Cortex of kidney (tissue), 1 donor: ENCODE results near the gene FAM83G.

Experiments
- DNase-seq: peaks from one replicate; lab custom pipeline; 2025; lab: John Stamatoyannopoulos, UW

The FAM83G gene

DNA sequence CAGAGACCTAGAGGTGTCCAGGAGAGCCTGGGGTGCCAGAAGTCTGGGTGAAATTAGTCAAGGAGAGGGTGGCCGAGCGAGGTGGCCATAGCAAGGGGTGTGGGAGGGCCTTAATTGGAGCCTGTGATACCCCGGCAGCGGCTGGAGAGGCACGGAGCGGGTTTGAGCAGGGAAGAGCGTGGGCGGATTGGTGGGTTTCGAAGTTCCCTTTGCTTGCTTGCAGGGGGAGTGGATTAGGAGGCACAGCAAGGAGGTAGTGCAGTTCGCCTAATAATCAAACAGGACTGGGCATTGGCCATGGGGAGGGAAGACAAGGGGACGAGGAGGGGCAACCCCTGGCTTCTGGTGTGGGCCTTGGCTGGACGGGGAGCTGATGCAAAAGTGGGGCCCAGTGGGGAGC lies 5.4 kb upstream of the FAM83G start:
- DNase-seq, result no peak

DNA sequence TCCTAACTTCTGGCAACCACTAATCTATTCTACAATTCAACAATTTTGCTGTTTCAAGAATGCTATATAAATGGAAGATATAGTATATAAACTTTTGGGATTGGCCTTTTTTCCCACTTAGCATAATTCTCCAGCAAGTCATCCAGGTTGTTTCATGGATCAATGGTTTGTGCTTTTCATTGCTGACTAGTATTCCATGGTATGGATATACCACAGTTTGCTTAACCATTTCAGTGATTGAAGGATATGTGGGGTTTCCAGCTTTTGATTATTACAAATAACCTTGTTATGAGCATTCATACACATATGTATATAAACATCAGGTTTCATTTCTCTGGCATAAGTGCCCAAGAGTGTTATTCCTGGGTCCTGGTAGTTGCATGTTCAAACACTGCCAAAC lies 2.1 kb upstream of the FAM83G start:
- DNase-seq, result no peak

DNA sequence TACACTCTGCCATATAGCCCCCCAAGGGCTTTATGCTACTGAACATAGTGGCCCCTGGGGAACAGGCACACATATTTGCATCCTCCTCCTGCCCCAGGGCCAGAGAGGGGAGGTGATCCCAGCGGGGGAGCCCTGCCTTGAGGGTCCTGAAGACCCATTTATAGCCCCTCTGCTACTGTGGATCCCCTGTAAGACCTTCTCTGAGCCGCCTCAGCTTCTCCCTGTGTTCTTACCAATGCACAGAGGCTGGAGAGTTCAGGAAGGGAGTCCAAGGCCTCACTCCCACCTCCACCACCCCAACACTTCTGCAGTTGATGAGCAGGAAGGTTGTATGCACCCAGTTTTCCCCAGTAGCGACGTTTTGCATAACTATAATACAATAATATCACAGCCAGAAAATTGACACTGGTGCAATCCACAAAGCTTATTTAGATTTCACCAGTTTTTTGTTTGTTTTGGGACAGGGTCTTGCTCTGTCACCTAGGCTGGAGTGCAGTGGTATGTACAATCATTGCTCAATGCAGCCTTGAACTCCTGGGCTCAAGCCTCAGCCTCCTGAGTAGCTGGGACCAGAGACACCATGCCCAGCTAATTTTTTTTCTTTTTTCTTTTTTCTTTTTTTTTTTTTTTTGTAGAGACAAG lies 1.3 kb upstream of the FAM83G start:
- no peak for DNase-seq

DNA sequence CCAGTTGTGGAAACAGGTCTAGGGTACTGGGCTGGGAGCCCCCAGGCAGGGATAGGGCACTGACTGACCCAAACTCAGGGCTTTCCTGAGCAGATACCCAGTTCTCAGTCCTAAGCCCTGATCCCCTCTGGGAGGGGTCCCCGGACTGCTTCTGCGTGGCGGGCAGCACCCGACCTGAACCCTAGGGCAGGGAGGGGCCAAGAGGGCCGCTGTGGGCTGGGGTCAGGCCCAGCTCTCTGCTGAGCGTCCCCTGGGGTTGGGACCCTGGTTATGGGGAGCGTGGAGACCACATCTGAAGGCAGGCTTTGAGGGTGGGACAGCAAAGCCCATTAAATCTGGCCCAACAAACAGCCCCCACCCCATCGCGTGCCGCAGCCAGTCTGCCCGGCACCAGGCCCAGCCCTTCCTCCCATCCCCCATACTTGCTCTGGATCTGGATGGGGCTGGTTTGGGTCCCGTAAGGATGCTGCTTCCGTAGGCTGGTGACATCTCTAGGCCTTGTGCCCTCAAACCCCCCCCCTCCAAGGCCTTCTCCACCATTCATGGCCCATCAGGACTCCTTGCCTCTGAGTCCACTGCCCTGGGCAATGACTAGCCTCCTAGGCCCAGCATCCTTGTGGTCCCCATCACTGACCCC lies 691 bp upstream of the FAM83G start:
- DNase-seq, result no peak

DNA sequence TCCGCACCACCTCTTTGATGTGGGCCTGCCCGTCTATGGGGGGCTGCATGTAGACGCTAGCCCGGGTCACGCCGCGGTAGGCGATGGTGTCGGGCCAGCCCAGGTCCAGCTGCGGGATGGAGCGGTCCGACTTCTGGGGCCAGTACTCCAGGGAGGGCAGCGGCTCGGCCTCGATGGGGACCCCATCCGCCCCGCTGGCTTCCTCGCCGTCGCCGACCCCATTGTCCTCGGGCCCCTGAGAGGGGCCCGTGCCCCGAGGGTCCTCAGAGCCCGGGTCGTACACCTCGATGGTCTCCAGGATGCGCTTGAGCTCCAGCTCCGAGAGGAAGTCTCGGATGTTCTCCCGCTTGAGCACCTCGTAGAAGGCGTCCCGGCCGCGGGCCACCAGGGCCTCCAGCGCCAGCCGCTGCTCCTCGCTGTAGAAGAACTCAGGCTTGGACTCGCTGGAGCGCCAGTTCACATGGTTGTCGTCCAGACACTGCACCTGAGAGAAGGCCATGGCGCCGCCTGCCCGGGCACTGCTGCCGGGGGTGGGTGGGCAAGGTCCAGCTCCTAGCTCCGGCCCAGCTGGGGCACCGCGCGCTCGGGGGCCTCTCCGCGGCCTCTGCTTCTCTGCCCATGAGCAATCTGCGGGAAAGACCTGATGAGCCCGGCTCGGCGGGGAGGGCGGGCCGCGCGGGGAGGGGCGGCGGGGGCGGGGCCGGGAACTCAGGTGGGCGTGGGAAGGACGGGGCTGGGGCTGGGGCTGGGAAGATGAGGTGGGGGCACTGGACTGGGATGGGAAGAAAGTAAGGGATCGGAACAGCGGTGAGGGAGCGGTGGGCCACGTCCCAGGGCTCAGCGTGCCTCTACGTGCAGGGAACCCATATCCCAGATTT lies 782 bp downstream of the FAM83G start:
- peak; percentile 41 for DNase-seq

DNA sequence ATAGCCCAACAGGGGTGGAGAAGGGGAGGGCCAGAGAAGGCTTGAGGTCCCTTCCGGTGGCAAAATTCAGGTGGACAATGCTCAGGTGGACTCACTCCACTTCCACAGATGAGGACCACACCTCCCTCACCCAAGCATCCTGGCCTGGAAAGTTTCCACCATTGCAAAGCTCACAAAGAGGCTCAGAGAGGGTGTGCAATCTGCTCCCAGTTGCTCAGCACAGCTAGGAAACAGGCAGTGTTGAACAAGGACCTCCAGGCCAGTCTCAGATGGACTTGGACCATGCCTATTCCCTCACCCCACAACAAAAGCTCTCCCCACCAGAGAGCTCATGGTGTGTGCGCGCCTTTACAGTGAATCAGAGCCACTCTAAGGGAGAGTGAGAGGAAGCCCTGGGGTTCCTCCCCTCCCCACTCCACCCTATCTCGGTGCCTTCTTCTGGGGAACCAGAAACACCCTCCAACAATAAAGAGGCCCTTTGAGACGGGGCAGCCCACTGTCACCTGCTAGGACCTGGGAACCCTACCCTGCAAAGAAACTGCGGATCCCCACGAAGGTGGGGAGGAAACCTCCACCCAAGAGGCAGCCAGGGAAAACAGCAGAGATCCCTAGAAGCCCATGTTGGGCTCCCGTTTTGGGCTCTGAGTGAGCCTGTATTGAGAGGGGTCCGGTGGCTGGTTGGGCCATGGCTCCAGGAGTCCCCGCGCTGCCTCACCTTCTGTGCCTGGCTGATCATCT lies 1.6 kb downstream of the FAM83G start:
- no peak for DNase-seq

DNA sequence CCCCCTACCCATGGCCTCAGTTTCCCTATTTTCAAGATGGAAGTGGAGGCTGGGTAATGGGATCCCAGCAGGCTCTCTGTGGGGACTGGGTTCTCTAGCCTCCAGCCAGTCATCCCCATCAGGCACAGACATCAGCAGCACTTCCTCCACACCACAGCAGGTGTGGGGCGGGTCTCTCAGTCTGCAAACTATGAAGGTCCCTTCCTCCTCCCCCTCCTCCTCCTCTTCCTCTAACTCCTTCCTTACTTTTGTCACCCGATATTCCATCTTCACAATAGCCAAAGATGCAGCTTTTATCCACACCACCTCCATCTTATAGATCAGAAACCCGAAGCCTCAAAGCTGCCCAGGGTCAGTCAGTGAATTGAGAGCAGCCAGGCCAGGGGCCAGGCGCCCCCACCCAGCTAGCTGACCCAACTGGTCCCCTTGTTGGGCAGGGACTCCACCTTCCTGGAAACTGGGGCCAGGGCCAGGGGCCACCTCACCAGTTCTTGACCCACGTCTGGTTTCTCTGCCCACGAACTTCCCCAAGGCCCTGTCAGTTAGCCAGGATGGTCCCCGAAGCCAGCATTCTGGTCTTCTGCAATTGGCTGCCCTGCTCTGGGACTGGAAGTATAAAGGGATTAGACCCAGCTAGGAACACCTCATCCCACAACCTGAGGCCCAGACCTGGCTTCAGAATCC lies 2.5 kb downstream of the FAM83G start:
- no peak for DNase-seq

DNA sequence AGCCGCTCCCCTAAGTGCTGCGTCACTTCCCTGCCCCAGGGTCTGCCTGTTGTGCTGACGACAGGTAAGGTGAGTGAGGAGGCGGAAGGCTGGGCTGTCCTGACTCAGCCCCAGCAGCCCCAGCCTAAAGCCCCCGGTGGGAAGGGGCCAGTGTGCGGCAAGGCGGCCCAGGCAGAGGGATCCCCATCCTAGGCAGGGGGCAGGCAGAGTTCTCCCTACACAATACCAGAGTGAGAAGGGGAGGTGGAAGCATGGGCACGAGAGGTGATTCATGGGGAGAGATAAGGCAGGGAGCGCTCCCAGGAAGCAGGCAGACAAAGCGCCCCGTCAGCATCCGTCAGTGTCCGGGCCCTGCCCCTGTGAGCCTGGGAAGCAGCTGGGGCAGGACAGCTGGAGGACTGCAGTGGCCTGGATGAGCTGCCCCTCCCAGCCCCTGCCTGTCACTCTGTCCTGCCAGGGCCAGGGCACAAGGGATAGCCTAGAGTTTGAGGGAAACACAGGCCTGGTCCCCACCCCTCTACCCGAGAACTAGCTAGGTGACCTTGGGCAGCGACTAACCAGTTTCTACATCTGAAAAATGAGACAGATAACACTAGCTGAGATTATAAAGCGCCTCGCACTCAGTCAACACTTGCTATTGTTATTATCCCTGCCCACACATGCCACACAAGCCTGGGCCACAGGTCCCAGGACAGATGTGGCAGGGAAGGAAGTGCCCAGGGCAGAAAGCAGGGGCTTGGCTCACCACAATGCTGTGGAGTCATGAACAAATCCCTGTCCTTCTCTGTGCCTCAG lies 3.8 kb downstream of the FAM83G start:
- no peak for DNase-seq

DNA sequence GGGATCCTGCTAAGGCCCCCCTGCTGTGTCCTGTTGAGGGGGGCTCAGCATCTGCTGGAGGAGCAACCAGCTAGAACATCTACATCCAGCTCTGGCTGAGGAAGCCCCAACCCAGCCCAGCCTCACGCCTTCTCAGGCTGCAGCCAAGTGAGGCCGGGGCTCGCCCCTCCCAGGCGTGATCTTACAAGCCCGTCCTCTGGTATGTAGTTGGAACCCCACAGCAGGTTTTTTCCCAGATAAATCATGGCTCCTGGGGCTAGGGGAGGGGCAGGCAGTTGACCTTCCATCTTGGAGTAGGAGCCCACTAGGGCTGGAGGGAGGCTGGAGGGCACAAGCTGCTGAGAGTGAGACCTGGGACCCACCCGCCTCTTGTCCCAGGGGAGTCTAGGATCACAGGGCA lies 4.7 kb downstream of the FAM83G start:
- no peak for DNase-seq

DNA sequence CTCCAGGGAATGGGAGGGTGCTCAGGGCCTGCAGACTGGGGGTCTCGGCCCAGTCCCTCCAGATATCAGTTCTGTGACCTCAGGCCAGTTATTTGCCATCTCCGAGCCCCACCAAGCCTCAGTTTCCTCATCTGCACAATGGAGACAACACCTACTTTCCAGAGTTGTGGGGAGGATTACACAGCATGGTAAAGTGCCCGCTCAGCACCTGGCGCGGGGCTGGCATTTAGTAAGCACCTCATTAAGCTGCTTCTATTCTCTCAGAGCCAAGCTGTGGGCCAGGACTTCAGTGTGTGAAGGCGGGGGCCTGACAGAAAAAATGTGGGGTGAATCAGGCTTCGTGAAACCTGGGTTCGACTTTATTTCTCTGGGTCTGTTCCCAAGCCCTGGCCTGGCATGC lies 5.2 kb downstream of the FAM83G start:
- no peak for DNase-seq

DNA sequence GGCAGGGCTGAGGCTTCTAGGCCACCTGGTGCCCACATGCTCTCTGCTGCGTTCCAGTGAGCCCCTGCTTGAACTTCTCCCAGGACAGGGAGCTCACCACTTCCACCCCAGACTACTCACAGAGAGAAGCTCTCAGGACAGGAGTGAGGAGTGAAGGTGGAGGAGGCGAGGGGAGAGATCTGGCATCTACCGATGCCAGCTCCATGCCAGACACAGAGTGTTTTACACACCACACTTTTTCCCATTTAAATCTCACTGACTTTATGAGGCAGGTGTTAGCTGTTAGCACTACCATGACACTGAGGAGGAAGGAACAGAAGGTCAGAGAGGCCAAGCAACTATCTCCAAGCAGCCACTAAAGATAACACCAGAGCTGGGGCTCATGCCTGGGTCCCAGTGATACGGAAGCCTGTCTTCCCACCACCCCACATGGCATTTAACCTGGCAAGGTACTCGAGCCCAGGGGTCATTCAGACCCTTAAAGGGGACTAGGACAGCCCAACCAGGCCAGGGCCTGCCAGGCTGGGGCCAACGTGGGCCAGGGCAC lies 6.8 kb downstream of the FAM83G start:
- DNase-seq, result no peak

DNA sequence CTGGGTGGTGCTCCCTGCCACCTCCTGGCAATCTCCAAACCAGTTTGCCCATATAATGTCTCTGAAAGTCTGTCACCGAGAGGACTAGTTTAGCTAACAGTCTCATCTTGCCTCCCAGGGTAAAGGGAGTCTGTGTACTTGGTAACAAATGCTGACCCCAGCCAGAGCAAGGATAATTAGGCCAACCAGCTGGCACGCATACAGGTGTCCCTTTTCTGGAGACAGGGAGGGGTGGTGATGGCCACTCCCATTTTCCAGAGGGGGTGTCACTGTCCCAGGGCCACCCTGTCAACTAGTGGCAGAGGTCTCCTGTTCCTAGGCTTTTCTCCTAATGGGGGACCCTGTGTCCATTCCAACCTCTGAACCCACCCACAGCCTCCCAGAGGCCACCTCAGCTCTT lies 8.1 kb downstream of the FAM83G start:
- no peak for DNase-seq

DNA sequence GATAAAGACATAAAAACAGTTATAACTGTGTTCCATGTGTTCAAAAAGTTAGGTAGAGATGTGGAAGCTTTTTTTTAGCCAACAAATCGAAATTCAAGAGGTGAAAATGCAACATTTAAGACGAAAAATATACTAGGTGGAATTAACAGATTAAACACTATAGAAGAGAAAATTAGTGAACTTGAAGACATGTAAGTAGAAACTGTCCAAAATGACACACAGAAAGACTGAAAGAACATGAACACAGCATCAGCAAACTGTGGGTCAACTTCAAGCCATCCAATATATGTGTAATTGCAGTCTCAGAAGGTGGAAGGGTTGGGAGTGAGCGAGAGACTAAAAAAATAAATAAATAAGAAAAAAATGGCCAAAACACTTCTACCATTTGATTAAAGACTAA lies 9.3 kb downstream of the FAM83G start:
- DNase-seq, result no peak

DNA sequence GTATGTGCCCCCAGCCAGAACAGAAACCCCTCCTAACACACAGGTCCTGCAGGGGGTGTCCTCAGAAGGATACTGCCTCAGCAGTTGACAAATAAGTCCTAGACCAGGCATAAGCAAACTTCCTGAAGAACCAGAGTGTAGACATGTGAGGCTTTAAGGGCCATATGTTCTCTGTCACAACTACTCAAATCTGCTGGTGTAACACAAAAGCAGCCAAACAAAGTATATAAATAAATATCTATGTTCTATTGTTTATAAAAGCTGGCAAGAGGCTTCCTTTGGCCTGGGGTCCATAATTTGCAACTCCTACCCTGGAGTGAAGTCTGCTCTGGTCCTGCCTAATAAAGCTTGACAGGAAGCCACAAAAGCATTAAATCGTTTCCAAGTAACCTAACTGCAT lies 9.9 kb downstream of the FAM83G start:
- no peak for DNase-seq

DNA sequence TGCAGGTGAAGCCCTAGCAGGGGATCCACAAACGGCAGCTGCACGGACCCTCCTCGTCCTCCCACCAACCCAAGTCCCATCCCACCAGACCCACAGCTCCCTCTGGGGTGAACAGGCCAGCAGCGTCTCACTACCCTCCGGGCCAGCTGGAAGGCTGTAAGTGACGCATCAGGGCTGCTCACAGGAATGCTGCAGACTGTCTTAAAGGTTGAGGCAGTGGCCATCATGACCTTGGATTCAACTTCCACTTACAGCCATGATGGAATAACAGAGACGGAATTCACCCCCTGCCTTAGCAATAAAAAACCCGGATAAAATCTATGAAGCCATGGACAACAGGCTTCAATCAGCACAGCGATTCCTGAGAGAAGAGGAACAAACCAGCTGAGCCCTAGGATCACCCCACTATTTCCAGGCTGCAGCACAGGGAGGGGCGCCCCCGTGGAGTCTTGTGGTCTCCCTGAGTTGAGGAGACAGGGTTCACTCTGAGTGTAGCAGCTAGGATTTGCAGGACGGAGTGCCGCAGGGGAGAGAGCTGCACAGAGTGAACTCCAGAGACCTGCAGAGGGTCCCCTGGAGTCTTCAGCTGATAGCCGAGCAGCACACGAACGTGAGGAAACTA lies 10.5 kb downstream of the FAM83G start:
- no peak for DNase-seq

DNA sequence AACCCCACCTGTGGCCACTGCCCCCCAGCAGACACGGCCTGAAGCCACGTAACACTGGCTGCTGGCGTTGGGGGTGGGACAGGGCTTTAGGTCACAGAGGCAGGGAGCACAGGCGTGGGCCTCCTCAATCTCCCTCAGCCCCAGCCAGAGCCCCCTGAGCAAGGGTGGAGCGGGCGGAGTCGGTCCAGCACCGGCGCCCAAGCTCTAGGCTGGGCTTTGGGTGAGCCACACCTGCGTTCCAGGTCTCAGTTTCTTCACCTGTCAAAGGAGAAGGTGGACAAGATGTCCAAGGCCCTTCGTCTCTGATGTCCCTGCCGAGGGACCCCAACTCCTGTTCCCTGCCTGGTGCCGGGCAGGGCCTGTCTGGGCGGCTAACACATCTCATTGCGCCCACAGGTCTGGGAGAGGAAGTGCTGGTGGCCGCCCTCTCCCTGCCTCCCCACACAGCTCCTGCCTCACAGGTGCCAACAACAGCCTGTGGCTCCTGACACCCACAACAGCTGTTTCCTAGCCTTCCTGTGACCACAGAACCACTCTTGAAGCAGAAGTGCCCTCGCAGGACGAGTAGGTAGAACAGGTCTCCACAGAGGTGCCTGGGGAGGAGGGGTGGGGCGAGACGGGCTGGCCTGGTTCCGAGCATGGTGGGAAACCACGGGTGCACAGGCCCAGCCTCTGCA lies 12.0 kb downstream of the FAM83G start:
- no peak for DNase-seq

DNA sequence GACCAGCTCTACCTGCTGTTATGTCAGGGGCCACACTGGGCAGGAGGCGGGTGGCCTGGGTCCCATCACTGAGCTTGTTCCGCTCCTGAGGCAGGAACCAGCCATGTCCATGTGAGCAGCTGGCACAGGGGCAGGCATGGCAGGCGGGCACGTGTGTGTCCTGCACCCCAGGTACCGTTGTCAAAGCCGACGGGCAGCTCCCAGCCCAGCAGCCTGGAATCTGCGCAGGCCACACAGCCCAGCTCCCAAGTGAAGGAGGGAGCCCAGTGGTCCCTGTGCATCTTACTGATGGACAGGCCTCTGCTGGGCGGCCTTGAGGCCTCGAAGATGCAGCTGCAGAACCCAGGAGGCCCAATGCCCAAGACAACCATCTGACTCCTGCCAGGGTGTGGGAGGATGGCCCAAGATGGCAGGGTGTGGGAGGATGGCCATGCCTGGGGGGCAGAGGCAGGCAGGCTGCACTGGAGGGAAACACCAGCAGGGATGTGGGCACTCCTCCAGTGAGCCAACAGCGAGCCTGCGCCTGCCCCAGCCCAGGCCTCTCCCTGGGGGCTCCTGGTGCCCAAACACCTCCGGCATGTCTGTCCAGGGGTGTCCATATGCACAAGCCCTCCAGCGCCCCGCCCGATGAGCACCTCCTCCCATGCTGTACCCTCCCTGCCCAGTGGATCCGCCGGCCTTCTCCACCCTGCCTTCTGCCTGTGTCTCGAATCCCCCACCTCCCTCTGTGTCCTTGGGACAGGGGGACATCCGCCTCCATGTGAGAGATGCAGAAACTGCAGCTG lies 12.8 kb downstream of the FAM83G start:
- no peak for DNase-seq

DNA sequence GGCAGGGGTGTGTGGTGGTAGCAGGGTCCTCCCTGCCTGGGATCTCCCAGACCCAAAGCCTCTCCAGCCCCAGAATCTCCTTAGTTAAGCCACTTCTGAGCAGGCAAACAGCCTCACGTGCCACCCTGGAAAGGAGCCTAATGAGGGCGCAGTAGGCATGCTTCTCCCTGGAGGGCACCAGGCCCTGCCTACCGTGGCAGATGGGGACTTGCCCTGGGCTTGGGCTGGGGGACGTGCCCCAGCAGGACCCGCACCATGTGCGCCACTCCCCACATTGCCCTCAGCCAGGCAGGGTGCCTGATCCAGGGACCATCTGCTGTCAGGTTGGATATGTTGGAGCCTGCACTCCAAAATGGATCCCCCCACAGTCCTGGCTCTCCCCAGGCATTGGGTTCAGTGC lies 14.2 kb downstream of the FAM83G start:
- no peak for DNase-seq
